Stomach (tissue), 9 donors: ENCODE data around the gene RASL12. TPM values are rescaled to one million over a fixed set of nuclear protein-coding genes. Genes with fewer than 3 reads are reported as not detected.

Source experiments
- DNase-seq, 2 donors: peaks; one replicate each; pipeline versions ENCODE4 v3.0.0 to v3.0.0-alpha.2; 2013 to 2019
- H3K27ac ChIP-seq, 5 donors: fragments of 200-600 bp in 4 of 5; sonication (generic) in 4 of 5; one replicate each; pipeline ENCODE4 v1.5.1; 2013 to 2019; ENCODE audit warnings: mild to moderate bottlenecking in 1 of 5, moderate library complexity in 1 of 5
- H3K27me3 ChIP-seq, 3 donors: fragments of 200-600 bp; sonication (generic); one replicate each; pipeline ENCODE4 v1.5.1; 2017 to 2019; ENCODE audit warnings: mixed run types in 1 of 3
- H3K36me3 ChIP-seq, 4 donors: fragments of 200-600 bp; sonication (generic); 1 replicate in 3 of 4; 2 replicates in 1 of 4; pipeline ENCODE4 v1.5.1; 2016 to 2019
- H3K4me1 ChIP-seq, 4 donors: fragments of 200-600 bp; sonication (generic); one replicate each; pipeline ENCODE4 v1.5.1; 2016 to 2019
- H3K4me3 ChIP-seq, 4 donors: fragments of 200-600 bp; sonication (generic) in 3 of 4; one replicate each; pipeline ENCODE4 v1.5.1; 2016 to 2019; ENCODE audit warnings: mild to moderate bottlenecking in 1 of 4
- H3K9me3 ChIP-seq, 4 donors: fragments of 200-600 bp; sonication (generic); one replicate each; pipeline ENCODE4 v1.5.1; 2016 to 2019
- EP300 ChIP-seq: sonication (generic); formaldehyde crosslinking; IDR thresholded peaks from one replicate; pipeline ENCODE4 v1.6.1; 2017; ENCODE audit warnings: antibody characterized with exemption
- POLR2A ChIP-seq, 4 donors: fragments of 450-650 bp; IDR thresholded peaks; one replicate each; pipeline ENCODE4 v1.6.1; 2016; ENCODE audit warnings: antibody characterized with exemption in 4 of 4, control low read depth in 2 of 4, mild to moderate bottlenecking in 1 of 4, moderate library complexity in 1 of 4
- POLR2AphosphoS5 ChIP-seq, 3 donors: sonication (generic); formaldehyde crosslinking; IDR thresholded peaks; one replicate each; pipeline ENCODE4 v1.6.1; 2016; ENCODE audit warnings: antibody characterized with exemption in 3 of 3
- WGBS, 5 donors: extraction: QIAGEN DNeasy Blood & Tissue Kit in 3 of 5; methylation state at CpG; one replicate each; pipeline versions ENCODE4 v1.1.5 to v1.1.7; 2013 to 2018; 5-methylcytosine and 5-hydroxymethylcytosine counted together
- intact Hi-C: fragments of 100-400 bp; cut with DNase I; formaldehyde crosslinking; loops from one replicate; pipeline ENCODE4 v1.15.1; 2023; ENCODE audit warnings: low total_unique reads
- polyA plus RNA-seq, 3 donors: library from polyadenylated mRNA; stranded (reverse); fragments of 200-250 nt; gene quantifications; one replicate each; pipeline ENCODE4 v1.2.3, GENCODE V29; 2013
- total RNA-seq, 5 donors: library from RNA; depleted of rRNA; stranded (reverse); fragments of >200 nt; gene quantifications; one replicate each; pipeline versions ENCODE4 v1.1.0 to v1.2.3, GENCODE V29; 2014 to 2016
- TF ChIP-seq, protein P1 (sequence below), 7 experiments: fragments of 450-650 bp in 4 of 7; fragments of 200-600 bp in 3 of 7; sonication (generic) in 3 of 7; IDR thresholded peaks; one replicate each; pipeline ENCODE4 v1.5.1; 2016 to 2019; ENCODE audit warnings: antibody characterized with exemption in 7 of 7, control low read depth in 2 of 7, mild to moderate bottlenecking in 1 of 7
- donor health status: healthy with polysubstance abuse.
- donor health status: Bipolar disorder and iron deficiency.
- donor health status: healthy.

The RASL12 gene
- total and polyA plus RNA-seq, 8 donors: 0.58 to 27.7 (median 10.9) TPM

DNA sequence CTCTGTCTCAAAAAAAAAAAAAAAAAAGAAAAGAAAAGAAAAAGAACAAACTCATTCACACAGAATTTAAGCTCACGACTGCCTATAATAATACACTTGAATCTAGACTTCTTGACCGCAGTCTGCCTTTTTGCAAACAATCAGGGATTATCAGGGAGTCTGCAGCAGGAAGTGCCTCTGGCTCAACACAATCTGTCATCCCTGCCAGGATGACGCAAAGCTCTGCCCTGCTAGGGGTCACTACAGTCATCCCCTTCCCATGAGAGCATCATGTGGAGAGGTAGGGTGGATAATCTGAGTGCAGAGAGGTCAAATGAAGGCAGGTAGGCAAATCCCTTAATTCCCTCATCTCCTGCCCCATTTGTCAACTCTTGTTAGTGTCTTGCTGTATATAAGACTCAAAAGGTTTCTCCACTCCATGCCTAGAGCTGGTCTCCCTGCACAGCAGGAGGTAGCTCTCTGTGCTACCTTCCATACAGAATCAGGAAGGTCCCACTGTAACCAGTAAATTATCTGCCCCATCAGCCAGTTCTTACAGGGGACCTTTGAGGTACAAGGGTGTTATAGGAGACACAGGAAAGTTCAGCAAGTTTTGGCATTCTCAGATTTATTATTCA, 43.0 kb upstream of the RASL12 start:
- 48 to 58% (median 51%) methylated on average over 3 of the region's 3 CpGs for WGBS, 5 donors
- intact Hi-C loops: no loop called here
- Histone ChIP-seq H3K36me3 (peaks cover 12 to 65% (median 59%) of the 10 kb centered on the region in 4 donors), H3K27ac (no peak overlapping the region), H3K27me3 (no peaks in the 10 kb centered on the region), H3K4me3 (no peak overlapping the region), H3K4me1 (no peaks in the 10 kb centered on the region), H3K9me3 (no peaks in the 10 kb centered on the region)
- DNase-seq: peak in 1 of 2 donors; percentile 47
- TF ChIP-seq, protein P1, sequence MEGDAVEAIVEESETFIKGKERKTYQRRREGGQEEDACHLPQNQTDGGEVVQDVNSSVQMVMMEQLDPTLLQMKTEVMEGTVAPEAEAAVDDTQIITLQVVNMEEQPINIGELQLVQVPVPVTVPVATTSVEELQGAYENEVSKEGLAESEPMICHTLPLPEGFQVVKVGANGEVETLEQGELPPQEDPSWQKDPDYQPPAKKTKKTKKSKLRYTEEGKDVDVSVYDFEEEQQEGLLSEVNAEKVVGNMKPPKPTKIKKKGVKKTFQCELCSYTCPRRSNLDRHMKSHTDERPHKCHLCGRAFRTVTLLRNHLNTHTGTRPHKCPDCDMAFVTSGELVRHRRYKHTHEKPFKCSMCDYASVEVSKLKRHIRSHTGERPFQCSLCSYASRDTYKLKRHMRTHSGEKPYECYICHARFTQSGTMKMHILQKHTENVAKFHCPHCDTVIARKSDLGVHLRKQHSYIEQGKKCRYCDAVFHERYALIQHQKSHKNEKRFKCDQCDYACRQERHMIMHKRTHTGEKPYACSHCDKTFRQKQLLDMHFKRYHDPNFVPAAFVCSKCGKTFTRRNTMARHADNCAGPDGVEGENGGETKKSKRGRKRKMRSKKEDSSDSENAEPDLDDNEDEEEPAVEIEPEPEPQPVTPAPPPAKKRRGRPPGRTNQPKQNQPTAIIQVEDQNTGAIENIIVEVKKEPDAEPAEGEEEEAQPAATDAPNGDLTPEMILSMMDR (IDR thresholded peaks at IDR 0.05): no peak
- TF ChIP-seq POLR2AphosphoS5 (IDR thresholded peaks at IDR 0.05): peak in 1 of 3 donors; percentile 5
- TF ChIP-seq POLR2A (IDR thresholded peaks at IDR 0.05): no peak
- no peak for TF ChIP-seq EP300

DNA sequence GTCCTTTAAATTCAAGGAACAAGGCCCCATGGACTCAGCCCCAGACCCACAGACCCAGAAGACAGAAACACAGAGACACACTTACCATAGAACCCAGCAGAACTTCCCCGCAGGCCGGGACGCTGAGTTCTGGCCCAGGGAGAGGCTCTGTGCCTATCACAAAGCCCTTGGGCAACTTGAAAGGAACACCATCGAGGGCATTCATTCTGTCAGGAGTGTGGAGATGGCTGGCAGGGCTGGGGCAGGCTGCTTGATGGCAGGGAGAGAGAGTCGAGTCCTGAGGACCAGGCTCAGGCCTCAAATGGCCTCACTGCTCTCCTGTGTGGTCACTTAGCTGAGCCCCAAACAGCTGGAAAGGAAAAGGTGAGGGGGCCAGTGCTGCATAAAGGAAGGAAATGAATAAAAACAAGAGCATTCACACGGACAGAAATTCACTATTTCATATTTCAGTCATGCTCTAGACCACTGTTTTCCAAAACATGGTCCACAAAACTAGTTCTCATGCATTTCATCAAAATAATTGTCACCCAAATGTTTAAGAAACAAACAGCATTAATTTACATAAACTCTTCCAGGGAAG, 38.3 kb upstream of the RASL12 start:
- no peaks in the 10 kb centered on the region for H3K27me3 ChIP-seq
- peaks cover 11 to 60% (median 55%) of the 10 kb centered on the region in 4 donors for H3K36me3 ChIP-seq
- H3K9me3 ChIP-seq: no peaks in the 10 kb centered on the region
- H3K4me3 ChIP-seq: no peak overlapping the region
- DNase-seq: no peak
- TF ChIP-seq EP300: no peak
- TF ChIP-seq, protein P1 (IDR thresholded peaks at IDR 0.05): no peak
- no peak for TF ChIP-seq POLR2AphosphoS5 (IDR thresholded peaks at IDR 0.05)
- TF ChIP-seq POLR2A (IDR thresholded peaks at IDR 0.05): no peak
- WGBS, 5 donors: 79 to 88% (median 85%) methylated on average over 6 of the region's 6 CpGs
- no peak overlapping the region for H3K27ac ChIP-seq
- H3K4me1 ChIP-seq: peaks cover 0 to 8% (median 4%) of the 10 kb centered on the region in 4 donors
- intact Hi-C loops: no loop called here

DNA sequence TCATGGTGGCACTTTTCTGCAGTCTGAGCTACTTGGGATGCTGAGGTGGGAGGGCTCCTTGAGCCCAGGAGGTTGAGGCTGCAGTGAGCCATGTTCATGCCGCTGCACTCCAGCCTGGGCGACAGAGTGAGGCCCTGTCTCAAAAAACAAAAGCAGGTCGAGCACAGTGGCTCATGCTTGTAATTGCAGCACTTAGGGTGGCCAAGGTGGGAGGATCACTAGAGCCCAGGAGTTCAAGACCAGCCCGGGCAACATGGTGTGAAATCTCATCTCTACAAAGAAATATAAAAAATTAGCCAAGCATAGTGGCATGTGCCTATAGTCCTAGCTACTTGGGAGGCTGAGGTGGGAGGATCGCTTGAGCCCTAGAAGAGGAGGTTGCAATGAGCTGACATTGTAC, 37.2 kb upstream of the RASL12 start:
- no peak for DNase-seq
- no peak overlapping the region for H3K27ac ChIP-seq
- peaks cover 0 to 8% (median 4%) of the 10 kb centered on the region in 4 donors for H3K4me1 ChIP-seq
- no peaks in the 10 kb centered on the region for H3K9me3 ChIP-seq
- TF ChIP-seq POLR2AphosphoS5 (IDR thresholded peaks at IDR 0.05) (no peak), EP300 (no peak), POLR2A (IDR thresholded peaks at IDR 0.05) (no peak)
- TF ChIP-seq, protein P1 (IDR thresholded peaks at IDR 0.05): no peak
- no peak overlapping the region for H3K4me3 ChIP-seq
- 81 to 95% (median 91%) methylated on average over 5 of the region's 5 CpGs for WGBS, 5 donors
- peaks cover 21 to 65% (median 65%) of the 10 kb centered on the region in 4 donors for H3K36me3 ChIP-seq
- H3K27me3 ChIP-seq: no peaks in the 10 kb centered on the region
- intact Hi-C loops: no loop called here

DNA sequence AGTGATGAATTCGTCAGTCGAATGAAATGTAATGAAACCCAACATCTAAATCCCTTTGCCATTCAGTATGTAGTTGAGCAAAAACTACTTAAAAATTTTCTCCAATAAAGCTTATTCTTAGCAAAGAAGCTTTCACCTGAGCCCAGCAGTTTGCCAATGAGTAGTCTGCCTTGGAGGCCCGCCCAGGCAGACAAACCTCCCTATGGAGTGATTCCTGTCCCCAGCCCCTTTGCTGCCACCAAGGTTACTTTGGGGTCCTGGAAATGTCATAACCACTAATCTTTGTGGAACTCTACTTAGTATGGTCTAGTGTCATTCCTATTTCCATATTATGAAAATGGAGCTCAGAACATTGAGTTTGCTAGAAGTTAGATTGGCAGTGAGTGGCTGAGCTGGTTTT, 35.1 kb upstream of the RASL12 start:
- Histone ChIP-seq H3K4me3 (no peak overlapping the region), H3K27me3 (no peaks in the 10 kb centered on the region), H3K9me3 (no peaks in the 10 kb centered on the region), H3K36me3 (peaks cover 40 to 86% (median 86%) of the 10 kb centered on the region in 4 donors), H3K27ac (no peak overlapping the region), H3K4me1 (peaks cover 0 to 8% (median 4%) of the 10 kb centered on the region in 4 donors)
- no peak for DNase-seq
- WGBS, 5 donors: 94 to 99% (median 97%) methylated on average over 3 of the region's 3 CpGs
- intact Hi-C loops: no loop called here
- TF ChIP-seq, protein P1 (IDR thresholded peaks at IDR 0.05): no peak
- TF ChIP-seq POLR2AphosphoS5 (IDR thresholded peaks at IDR 0.05) (no peak), POLR2A (IDR thresholded peaks at IDR 0.05) (no peak), EP300 (no peak)
